Activated naive CD8-positive, alpha-beta T cell treated with anti-CD3 and anti-CD28 coated beads for 36 hours (primary cell): ENCODE measurements around the gene FAM193A. TPM values are rescaled to one million over a fixed set of nuclear protein-coding genes. Genes with fewer than 3 reads are reported as not detected.
"Not testable (repeated sequence)": the region's sequence is repeated elsewhere in the genome, so short reads cannot be mapped to it uniquely, and the experiment has no call there.

Source experiments
- DNase-seq: peaks from one replicate; pipeline ENCODE4 v3.0.0; 2021
- H3K27ac Mint-ChIP-seq: one replicate; pipeline ENCODE4 v1.8.0; 2022; ENCODE audit warnings: mild to moderate bottlenecking, moderate library complexity, mixed read lengths
- H3K27me3 Mint-ChIP-seq: one replicate; pipeline ENCODE4 v1.8.0; 2022; ENCODE audit warnings: mild to moderate bottlenecking, mixed read lengths
- H3K36me3 Mint-ChIP-seq: one replicate; pipeline ENCODE4 v1.8.0; 2021; ENCODE audit warnings: mild to moderate bottlenecking, mixed read lengths
- H3K4me1 Mint-ChIP-seq: one replicate; pipeline ENCODE4 v1.8.0; 2021; ENCODE audit warnings: mixed read lengths
- H3K4me3 Mint-ChIP-seq: one replicate; pipeline ENCODE4 v1.8.0; 2022; ENCODE audit warnings: mild to moderate bottlenecking, moderate library complexity, mixed read lengths
- H3K9me3 Mint-ChIP-seq: one replicate; pipeline ENCODE4 v1.8.0; 2022; ENCODE audit warnings: mixed read lengths
- total RNA-seq, 2 experiments: library from RNA; stranded (reverse); gene quantifications; one replicate each; pipeline ENCODE4 v1.2.3, GENCODE V29; 2021

The FAM193A gene
- total RNA-seq, 2 experiments from 2014 or later = 18.9 TPM

DNA sequence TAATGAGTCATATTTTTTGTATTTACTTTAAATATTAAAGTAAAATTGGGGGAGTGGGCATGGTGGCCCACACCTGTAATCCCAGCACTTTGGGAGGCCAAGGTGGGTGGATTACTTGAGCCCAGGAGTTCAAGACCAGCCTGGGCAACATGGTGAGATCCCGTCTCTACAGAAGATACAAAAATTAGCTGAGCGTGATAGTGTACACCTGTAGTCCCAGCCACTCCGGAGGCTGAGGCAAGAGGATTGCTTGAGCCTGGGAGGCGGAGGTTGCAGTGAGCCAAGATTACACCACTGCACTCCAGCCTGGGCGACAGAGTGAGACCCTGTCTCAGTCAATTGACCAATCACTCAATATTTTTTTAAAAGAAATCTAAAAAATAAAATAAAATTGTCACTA, 100.5 kb downstream of the FAM193A start:
- H3K27me3 Mint-ChIP-seq, H3K9me3 Mint-ChIP-seq, H3K4me3 Mint-ChIP-seq, H3K36me3 Mint-ChIP-seq, H3K27ac Mint-ChIP-seq, H3K4me1 Mint-ChIP-seq, DNase-seq: not testable (repeated sequence)

DNA sequence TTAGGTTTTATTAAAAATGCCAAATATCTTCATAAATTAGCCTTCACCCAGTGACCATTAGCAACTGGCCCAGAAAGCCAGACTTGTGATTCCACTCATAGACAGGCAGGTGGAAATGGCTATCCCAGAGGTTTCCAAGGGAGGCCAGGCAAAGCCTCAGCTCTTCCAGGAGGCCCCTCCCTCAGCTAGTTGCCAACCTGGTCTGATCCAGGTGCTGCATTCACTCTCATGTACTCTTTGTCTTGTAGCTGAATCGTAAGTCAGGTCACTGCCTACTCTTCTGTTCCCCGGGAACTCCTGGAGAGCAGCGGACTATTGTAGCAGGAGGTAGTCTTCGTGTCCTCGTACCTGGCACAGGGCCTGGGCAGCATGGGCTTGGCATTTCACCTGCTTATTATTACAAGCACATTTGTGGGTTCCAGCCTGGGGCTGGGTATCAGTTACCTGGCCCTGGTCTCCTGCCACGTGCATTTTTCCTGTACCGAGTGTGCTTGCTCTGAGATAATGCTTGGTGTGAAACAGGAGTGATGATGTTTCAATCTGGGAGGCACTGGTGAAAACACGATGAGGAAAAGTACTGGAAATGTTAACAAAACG, 101.6 kb downstream of the FAM193A start:
- H3K36me3 Mint-ChIP-seq = peaks cover 5% of the 10 kb centered on the region
- H3K4me3 Mint-ChIP-seq = no peak overlapping the region
- no peaks in the 10 kb centered on the region for H3K4me1 Mint-ChIP-seq
- no peak overlapping the region for H3K27ac Mint-ChIP-seq
- H3K9me3 Mint-ChIP-seq = no peaks in the 10 kb centered on the region
- no peaks in the 10 kb centered on the region for H3K27me3 Mint-ChIP-seq
- DNase-seq = no peak

DNA sequence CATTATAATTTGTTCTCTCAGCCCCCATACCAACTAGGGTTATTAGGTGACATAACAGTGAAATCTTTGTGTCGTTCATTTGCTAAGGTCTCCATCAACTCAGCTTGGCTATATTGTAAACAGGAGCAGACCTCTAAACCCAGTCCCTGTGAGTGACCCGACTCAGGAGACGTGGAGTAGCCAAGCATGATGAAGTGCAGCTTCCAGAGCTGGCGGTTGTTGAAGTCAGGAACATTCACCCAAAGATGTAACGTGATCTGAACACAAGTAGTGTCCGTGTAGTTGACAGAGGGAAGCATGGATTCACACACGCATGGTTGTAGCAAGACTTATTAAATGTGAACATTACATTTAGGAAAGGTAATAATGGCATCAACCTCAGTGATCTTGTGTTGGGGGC, 102.3 kb downstream of the FAM193A start:
- H3K27ac Mint-ChIP-seq = no peak overlapping the region
- no peaks in the 10 kb centered on the region for H3K4me1 Mint-ChIP-seq
- peaks cover 5% of the 10 kb centered on the region for H3K36me3 Mint-ChIP-seq
- no peak for DNase-seq
- H3K9me3 Mint-ChIP-seq = no peaks in the 10 kb centered on the region
- H3K4me3 Mint-ChIP-seq = no peak overlapping the region
- H3K27me3 Mint-ChIP-seq = no peaks in the 10 kb centered on the region

DNA sequence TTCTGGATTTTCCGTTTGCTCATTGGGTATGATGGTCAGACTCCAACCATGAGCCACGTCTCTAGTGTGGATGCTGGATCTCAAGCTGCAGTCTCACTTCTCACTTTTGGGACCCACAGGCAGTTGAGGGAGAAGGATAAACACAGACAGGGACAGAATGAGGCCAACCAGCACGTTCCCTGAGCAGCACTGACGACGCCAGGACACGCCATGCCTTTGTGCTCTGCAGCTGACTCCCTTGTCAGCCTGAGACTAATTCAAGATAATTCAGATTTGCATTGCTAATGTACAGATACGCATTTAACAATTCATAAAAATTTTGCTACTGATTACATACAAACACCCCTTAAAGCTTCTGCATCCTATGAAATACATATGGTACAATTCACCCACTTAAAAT, 106.5 kb downstream of the FAM193A start:
- H3K36me3 Mint-ChIP-seq = peaks cover 3% of the 10 kb centered on the region
- no peaks in the 10 kb centered on the region for H3K27me3 Mint-ChIP-seq
- H3K4me3 Mint-ChIP-seq = no peak overlapping the region
- no peaks in the 10 kb centered on the region for H3K4me1 Mint-ChIP-seq
- H3K9me3 Mint-ChIP-seq = no peaks in the 10 kb centered on the region
- no peak for DNase-seq
- H3K27ac Mint-ChIP-seq = no peak overlapping the region

DNA sequence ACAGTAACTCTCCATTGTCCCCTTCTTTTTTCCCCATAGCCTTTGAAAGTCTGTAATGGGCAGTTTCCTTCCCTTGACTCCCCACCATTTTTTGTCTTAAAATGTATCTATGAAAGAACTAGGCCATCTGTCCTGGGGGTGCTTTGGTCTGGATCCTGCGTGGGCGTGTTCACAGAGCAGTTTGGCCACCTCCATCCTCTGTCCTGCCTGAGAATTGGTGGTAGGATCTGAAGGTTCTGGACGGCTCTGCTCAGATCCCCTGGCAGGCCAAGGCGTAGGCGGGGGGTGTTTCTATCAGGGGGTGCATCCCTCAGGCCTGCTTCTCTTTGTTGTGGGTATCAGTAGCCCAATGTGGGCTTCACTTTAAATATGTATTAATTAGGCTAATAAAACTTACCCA, 107.1 kb downstream of the FAM193A start:
- no peaks in the 10 kb centered on the region for H3K4me1 Mint-ChIP-seq
- H3K36me3 Mint-ChIP-seq = peaks cover 3% of the 10 kb centered on the region

DNA sequence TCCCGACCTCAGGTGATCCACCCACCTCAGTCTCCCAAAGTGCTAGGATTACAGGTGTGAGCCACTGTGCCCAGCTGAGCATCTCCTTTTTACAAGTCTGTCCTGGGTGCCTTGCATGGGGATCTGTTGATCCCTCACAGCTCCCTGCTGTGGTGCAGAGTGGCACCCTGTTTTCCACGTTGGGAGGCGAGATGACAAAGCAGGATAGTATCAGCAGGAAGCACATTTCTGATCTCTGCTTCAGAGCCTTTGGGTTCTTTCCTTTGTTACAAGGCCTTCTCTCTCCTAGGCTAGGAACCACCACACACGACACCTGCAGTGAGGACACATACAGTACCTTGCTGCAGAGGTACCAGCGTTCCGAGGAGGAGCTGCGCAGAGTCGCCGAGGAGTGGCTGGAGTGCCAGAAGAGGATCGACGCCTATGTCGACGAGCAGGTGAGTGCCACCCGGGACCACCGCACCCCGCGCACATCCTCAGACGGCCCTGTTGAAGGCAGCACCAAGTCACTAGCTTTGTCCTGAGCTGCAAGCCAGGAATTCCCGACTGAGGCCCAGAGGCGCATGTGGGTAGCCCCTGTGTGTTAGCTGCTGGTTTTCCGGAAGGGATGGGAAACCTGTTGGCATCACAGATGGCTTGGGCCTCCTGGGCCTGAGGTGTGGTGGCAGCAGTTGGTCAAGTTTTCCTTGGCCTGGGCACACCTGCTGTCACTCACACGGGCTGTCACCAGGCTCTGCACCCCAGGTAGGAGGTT, 110.1 kb downstream of the FAM193A start:
- H3K36me3 Mint-ChIP-seq = peaks cover 16% of the 10 kb centered on the region
- H3K9me3 Mint-ChIP-seq = no peaks in the 10 kb centered on the region
- H3K4me1 Mint-ChIP-seq = peaks cover 6% of the 10 kb centered on the region
- H3K27ac Mint-ChIP-seq = no peak overlapping the region
- H3K4me3 Mint-ChIP-seq = no peak overlapping the region
- DNase-seq = no peak
- H3K27me3 Mint-ChIP-seq = no peaks in the 10 kb centered on the region

More for the DNA sequence above, 107.1 kb downstream of the FAM193A start:
- Mint-ChIP-seq H3K27me3 (no peaks in the 10 kb centered on the region), H3K27ac (no peak overlapping the region), H3K9me3 (no peaks in the 10 kb centered on the region), H3K4me3 (no peak overlapping the region)
- DNase-seq = no peak

DNA sequence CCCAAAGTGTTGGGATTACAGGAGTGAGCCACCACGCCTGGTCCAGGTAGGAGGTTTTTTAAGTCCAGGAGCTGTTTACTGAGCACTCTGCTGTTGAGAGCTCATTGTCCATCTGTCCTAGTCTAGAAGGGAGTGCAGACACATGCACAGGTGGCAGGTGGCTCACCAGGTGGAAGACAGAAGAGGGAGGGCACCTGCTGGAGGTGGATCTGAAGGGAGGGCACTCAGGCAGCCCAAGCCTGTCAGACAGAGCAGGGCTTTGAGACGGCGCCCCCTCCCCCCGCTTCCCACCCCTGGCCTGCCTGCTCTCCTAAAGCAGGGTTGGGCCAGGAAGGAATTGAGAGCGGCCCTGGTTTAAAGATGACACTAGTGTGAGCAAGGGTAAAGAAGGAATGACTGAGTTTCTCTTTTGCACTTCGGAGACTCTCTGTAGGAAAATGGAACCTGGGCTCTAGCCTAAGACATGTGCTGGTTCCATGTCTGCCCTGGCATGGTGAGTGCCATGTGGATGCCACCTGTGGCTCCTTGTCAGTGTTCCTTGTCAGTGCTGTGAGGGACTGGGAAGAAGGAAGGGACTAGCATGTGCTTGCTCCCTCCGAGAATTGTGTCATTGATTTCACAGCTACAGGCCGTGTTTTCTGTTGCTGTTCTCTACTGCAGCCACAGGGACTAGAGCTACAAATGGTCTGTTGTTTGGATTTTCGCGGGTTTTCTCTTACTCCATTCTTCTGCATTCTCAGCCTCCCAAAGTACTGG, 111.1 kb downstream of the FAM193A start:
- Mint-ChIP-seq H3K4me1 (peaks cover 15% of the 10 kb centered on the region), H3K36me3 (peaks cover 22% of the 10 kb centered on the region), H3K4me3 (no peak overlapping the region), H3K9me3 (no peaks in the 10 kb centered on the region), H3K27me3 (no peaks in the 10 kb centered on the region), H3K27ac (no peak overlapping the region)
- DNase-seq = no peak

DNA sequence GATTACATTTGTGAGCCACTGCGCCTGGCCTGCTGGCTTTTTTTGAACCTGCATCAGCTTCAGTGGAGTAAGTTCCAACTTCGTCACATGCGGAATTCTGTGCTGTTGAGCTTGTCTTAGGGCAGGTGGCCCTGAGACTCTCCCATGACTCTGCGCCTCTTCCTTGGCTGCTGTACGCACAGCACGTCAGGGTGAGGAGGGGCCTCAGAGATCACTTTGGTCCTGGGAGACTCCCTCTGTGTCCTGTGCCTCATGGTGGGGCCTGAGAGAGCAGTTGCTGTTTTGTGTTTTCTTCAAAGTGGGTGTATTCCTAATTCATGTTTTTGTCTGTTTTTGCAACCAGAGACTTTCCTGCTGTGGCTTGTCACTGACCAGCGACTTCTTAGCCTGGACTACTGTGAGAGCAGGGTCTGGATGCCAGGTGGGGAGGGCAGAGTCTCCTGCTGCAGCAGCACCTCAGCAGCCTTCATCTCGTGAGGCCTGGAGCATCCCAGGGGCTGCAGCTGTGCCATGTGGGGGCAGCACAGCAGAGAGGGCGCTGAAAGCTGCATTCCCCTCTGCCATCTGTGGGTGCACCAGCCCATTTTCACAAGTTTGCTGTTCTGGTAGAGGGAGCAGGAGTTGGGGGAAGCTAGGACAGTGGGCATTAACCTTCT, 111.8 kb downstream of the FAM193A start:
- Mint-ChIP-seq H3K4me3 (no peak overlapping the region), H3K27ac (no peak overlapping the region), H3K27me3 (no peaks in the 10 kb centered on the region), H3K9me3 (no peaks in the 10 kb centered on the region), H3K4me1 (peaks cover 19% of the 10 kb centered on the region), H3K36me3 (peaks cover 23% of the 10 kb centered on the region)
- DNase-seq = no peak

DNA sequence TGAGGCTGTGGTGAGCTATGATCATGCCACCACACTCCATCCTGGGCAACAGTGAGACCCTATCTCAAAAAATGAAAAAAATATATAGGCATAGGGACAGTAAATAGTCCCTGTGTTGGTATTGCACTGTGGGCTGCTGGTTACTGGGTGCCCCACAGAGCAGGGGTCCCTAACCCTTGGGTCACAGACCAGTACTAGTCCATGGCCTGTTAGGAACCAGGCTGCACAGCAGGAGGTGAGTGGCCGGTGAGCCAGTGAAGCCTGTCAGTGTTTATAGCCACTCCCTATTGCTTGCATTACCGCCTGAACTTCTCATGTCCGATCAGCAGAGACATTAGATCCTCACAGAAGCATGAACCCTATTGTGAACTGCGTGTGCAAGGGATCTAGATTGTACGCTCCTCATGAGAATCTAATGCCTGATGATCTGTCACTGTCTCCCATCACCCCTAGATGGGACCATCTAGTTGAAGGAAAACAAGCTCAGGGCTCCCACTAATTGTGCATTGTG, 113.2 kb downstream of the FAM193A start:
- Mint-ChIP-seq H3K27me3 (no peaks in the 10 kb centered on the region), H3K4me3 (no peak overlapping the region), H3K4me1 (peaks cover 24% of the 10 kb centered on the region), H3K27ac (no peak overlapping the region), H3K36me3 (peaks cover 27% of the 10 kb centered on the region), H3K9me3 (no peaks in the 10 kb centered on the region)
- DNase-seq = no peak

DNA sequence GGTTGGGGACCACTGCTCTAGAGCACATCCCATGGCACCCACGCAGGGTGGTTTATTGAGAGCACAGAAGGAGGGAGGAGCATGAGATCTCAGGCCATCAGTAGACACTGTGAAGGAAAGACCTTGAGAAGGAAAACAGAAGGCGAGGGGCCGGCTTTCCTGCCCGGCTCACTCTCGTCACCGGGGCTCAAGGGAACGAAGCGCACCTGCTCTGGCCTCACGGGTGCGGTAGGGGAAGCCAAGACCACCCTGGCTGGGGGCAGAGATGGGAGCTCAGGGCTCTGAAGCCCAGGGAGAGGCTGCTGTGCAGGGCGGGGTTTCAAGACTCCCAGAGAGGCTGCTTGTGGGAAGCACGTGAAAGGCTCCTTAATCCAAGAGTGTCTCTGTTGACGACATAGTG, 113.8 kb downstream of the FAM193A start:
- Mint-ChIP-seq H3K4me3 (no peak overlapping the region), H3K9me3 (no peaks in the 10 kb centered on the region), H3K27me3 (no peaks in the 10 kb centered on the region), H3K27ac (no peak overlapping the region), H3K4me1 (peaks cover 24% of the 10 kb centered on the region), H3K36me3 (peaks cover 27% of the 10 kb centered on the region)
- DNase-seq = no peak

DNA sequence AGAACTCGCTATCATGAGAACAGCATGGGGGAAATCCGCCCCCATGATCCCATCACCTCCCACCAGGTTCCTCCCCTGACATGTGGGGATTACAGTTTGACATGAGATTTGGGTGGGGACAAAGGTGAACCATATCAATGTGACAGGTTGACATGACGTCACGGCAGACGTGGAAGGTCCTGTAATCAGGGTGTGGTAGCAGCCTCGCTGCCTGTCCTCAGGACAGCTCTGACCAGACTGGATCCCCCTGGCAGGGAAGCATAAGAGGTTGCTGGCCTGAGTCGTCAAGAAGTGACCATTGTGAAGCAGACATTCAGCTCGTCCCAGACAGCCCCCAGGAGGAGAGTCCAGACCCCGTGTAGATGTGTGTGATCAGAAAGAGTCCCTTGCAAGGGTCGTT, 115.1 kb downstream of the FAM193A start:
- Mint-ChIP-seq H3K36me3 (peaks cover 27% of the 10 kb centered on the region), H3K27me3 (no peaks in the 10 kb centered on the region), H3K4me3 (no peak overlapping the region), H3K27ac (peak overlapping the region; percentile 41), H3K9me3 (no peaks in the 10 kb centered on the region), H3K4me1 (peaks cover 24% of the 10 kb centered on the region)
- DNase-seq = no peak

DNA sequence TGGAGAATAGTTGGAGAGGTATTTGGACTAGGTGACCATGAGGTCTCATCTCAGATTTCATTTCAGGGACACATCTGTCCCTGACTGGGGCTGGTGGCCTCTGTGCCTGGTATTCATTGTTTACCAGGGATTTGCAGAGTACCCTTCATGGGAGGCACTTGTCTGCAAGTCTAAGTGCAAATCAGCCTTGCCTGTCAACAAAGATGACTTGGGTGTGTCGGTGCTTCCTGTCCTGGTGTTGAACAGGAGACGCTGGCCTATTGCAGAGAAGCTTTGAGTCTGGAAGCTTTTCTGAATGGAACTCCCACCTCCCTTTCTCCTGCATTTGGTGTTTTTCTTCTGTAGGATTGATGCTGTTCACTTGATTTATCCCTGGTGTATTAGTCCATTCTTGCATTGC, 115.6 kb downstream of the FAM193A start:
- H3K36me3 Mint-ChIP-seq = peaks cover 27% of the 10 kb centered on the region
- H3K27ac Mint-ChIP-seq = peak overlapping the region; percentile 60
- no peaks in the 10 kb centered on the region for H3K9me3 Mint-ChIP-seq
- H3K27me3 Mint-ChIP-seq = no peaks in the 10 kb centered on the region
- H3K4me1 Mint-ChIP-seq = peaks cover 24% of the 10 kb centered on the region
- no peak overlapping the region for H3K4me3 Mint-ChIP-seq
- no peak for DNase-seq

DNA sequence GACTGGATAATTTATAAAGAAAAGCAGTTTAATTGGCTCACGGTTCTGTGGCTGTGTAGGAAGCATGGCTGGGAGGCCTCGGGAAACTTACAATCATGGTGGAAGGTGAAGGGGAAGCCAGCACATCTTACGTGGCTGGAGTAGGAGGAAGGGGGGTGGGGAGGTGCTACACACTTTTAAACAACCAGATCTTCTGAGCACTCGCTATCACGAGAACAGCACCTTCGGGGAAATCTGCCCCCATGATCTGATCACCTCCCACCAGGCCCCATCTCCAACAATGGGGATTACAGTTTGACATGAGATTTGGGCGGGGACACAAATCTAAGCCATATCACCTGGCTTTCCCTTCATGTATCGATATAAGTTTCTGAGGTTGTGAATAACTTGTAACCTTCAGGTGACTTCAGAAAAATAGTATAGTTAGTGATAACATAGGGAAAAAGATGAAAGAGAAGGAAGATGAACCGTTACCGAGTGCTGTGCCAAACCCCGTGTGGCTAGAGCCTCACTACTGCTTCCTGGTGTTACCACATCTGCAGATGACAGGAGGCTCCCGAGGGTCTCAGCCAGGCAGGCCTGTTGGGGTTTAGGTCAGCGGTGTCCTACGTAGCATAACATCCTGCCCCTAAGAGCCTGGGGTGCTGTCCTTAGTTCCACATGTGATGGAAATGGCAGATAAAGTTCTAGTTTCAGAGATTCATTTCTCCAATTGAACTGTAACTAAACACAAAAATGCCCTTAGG, 116.1 kb downstream of the FAM193A start:
- Mint-ChIP-seq H3K27ac (peak overlapping the region; percentile 60), H3K4me3 (no peak overlapping the region), H3K4me1 (peaks cover 24% of the 10 kb centered on the region), H3K36me3 (peaks cover 27% of the 10 kb centered on the region), H3K9me3 (no peaks in the 10 kb centered on the region), H3K27me3 (no peaks in the 10 kb centered on the region)
- DNase-seq = no peak

DNA sequence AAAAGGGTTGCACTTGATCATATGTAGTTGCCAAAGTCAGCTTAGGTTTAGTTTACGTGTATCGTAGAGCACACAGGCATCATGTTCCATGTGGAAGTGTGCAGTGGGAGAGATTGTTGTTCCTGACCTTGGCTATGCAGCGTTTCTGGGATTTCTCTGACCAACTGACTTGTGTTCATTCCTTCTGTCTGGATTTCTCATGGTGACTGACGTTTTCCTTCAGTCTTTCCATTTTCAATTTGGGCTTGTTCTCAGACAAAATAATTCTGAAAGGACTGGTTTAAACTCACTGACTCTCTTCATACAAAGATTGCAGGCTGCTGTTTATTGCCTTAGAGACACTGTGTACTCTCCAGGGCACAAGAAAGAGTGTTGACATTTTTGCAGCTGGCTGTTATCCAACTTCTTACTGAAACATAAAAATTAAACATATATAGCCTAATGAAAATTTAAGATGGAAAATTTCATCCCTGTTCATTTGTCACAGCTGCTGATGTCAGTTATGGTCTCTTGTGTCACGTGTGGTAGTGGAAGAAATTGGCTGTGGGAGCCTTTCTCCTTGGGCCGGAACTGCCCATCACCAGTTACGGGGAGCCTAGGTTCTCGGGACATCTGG, 124.3 kb downstream of the FAM193A start:
- no peaks in the 10 kb centered on the region for H3K9me3 Mint-ChIP-seq
- no peaks in the 10 kb centered on the region for H3K27me3 Mint-ChIP-seq
- no peaks in the 10 kb centered on the region for H3K4me1 Mint-ChIP-seq
- peaks cover 19% of the 10 kb centered on the region for H3K36me3 Mint-ChIP-seq
- H3K4me3 Mint-ChIP-seq = no peak overlapping the region
- no peak overlapping the region for H3K27ac Mint-ChIP-seq
- DNase-seq = no peak
